ENCODE measurements around the gene GTF3C1. TPM values are rescaled to one million over a fixed set of nuclear protein-coding genes. Genes with fewer than 3 reads are reported as not detected.

The GTF3C1 gene
- total RNA-seq, 2 donors from 2014 or later, result 38.7 to 161 TPM

- TF ChIP-seq CTCF (IDR thresholded peaks at IDR 0.05) (no peak), POLR2A (IDR thresholded peaks at IDR 0.05) (no peak)
- no peaks in the 10 kb centered on the region for H3K27me3 ChIP-seq
Measured at GRCh38 chr16:27547851-27548250, 1.9 kb downstream of the GTF3C1 start.

GRCh38 chr16:27547134-27547533 lies 2.6 kb downstream of the GTF3C1 start:
- no peaks in the 10 kb centered on the region for H3K27me3 ChIP-seq
- no peak for TF ChIP-seq CTCF (IDR thresholded peaks at IDR 0.05)
- no peak for TF ChIP-seq POLR2A (IDR thresholded peaks at IDR 0.05)
- H3K36me3 ChIP-seq (replicated peaks in 1 of 2; ENCODE audit: insufficient read depth in 1 of 2, low read depth in 2 of 2), result peaks cover 0 to 23% of the 10 kb centered on the region in 2 donors
- ATAC-seq (no peak), DNase-seq (peak in 3 of 4 donors; percentile 23 to 29 (median 26))
- no peaks in the 10 kb centered on the region for H3K9me3 ChIP-seq
- H3K4me1 ChIP-seq, result peaks cover 35% of the 10 kb centered on the region
- peak overlapping the region in 1 of 4 donors; percentile 9 for H3K27ac ChIP-seq
- no peak overlapping the region for H3K4me3 ChIP-seq
- intact Hi-C loops (cut with DNase I), result no loop called here
- WGBS, 2 donors, result 62 to 76% methylated on average over 4 of the region's 4 CpGs

More at GRCh38 chr16:27547851-27548250, 1.9 kb downstream of the GTF3C1 start:
- Histone ChIP-seq H3K4me3 (no peak overlapping the region), H3K9me3 (no peaks in the 10 kb centered on the region), H3K36me3 (replicated peaks in 1 of 2; ENCODE audit: insufficient read depth in 1 of 2, low read depth in 2 of 2) (peaks cover 0 to 17% of the 10 kb centered on the region in 2 donors), H3K27ac (no peak overlapping the region), H3K4me1 (peaks cover 35% of the 10 kb centered on the region)
- ATAC-seq, result no peak
- intact Hi-C loops (cut with DNase I), result no loop called here
- WGBS, 2 donors, result 60 to 70% methylated on average over 2 of the region's 2 CpGs
- DNase-seq, result no peak

GRCh38 chr16:27544671-27545070 lies 5.0 kb downstream of the GTF3C1 start:
- DNase-seq, result no peak
- intact Hi-C loops (cut with DNase I), result no loop called here
- peaks cover 10 to 35% of the 10 kb centered on the region in 2 donors for H3K36me3 ChIP-seq (replicated peaks in 1 of 2; ENCODE audit: insufficient read depth in 1 of 2, low read depth in 2 of 2)

GRCh38 chr16:27543801-27544200 lies 5.9 kb downstream of the GTF3C1 start:
- DNase-seq (no peak), ATAC-seq (no peak)
- no peaks in the 10 kb centered on the region for H3K9me3 ChIP-seq
- H3K4me3 ChIP-seq, result no peak overlapping the region
- H3K27me3 ChIP-seq, result no peaks in the 10 kb centered on the region
- H3K36me3 ChIP-seq (replicated peaks in 1 of 2; ENCODE audit: insufficient read depth in 1 of 2, low read depth in 2 of 2), result peaks cover 10 to 35% of the 10 kb centered on the region in 2 donors
- intact Hi-C loops (cut with DNase I), result no loop called here
- peaks cover 23% of the 10 kb centered on the region for H3K4me1 ChIP-seq
- no peak overlapping the region for H3K27ac ChIP-seq
- 79 to 87% methylated on average over 3 of the region's 3 CpGs for WGBS, 2 donors
- no peak for TF ChIP-seq CTCF (IDR thresholded peaks at IDR 0.05)
- no peak for TF ChIP-seq POLR2A (IDR thresholded peaks at IDR 0.05)

More at GRCh38 chr16:27544671-27545070, 5.0 kb downstream of the GTF3C1 start:
- Histone ChIP-seq H3K27ac (no peak overlapping the region), H3K27me3 (no peaks in the 10 kb centered on the region), H3K9me3 (no peaks in the 10 kb centered on the region), H3K4me3 (no peak overlapping the region), H3K4me1 (peaks cover 27% of the 10 kb centered on the region)
- 86% methylated on average over 4 of the region's 4 CpGs for WGBS, 2 donors
- no peak for ATAC-seq
- TF ChIP-seq CTCF (IDR thresholded peaks at IDR 0.05), result no peak
- TF ChIP-seq POLR2A (IDR thresholded peaks at IDR 0.05), result no peak

GRCh38 chr16:27539636-27540035 lies 10.1 kb downstream of the GTF3C1 start:
- DNase-seq (no peak), ATAC-seq (no peak)
- no peaks in the 10 kb centered on the region for H3K27me3 ChIP-seq
- WGBS, 2 donors, result 80 to 83% methylated on average over 5 of the region's 5 CpGs
- no peaks in the 10 kb centered on the region for H3K9me3 ChIP-seq
- intact Hi-C loops (cut with DNase I), result no loop called here
- H3K36me3 ChIP-seq (replicated peaks in 1 of 2; ENCODE audit: insufficient read depth in 1 of 2, low read depth in 2 of 2), result peaks cover 10 to 45% of the 10 kb centered on the region in 2 donors
- TF ChIP-seq POLR2A (IDR thresholded peaks at IDR 0.05), result no peak
- TF ChIP-seq CTCF (IDR thresholded peaks at IDR 0.05), result no peak
- H3K4me1 ChIP-seq, result no peaks in the 10 kb centered on the region
- H3K4me3 ChIP-seq, result no peak overlapping the region
- no peak overlapping the region for H3K27ac ChIP-seq
